HCT116 (cell line): ENCODE results near the gene PTPRC. TPM values are rescaled to one million over a fixed set of nuclear protein-coding genes. Genes with fewer than 3 reads are reported as not detected.

Experiments
- ATAC-seq: fragments of 200-7000 bp; cut with Tn5 transposase; 2 replicates; pipeline ENCODE4 v1.9.1; 2020; ENCODE audit warnings: mild to moderate bottlenecking, moderate library complexity
- BruUV-seq: library from RNA; stranded (reverse); fragments of 400-500 nt; replicated peaks from 2 replicates; lab custom pipeline; 2021; lab: Mats Ljungman, UMichigan
- CTCF ChIA-PET: fragments of 300-600 bp; sonication (Branson Sonifier 250); formaldehyde crosslinking; loops from one replicate; lab custom pipeline; 2021; ENCODE audit warnings: antibody characterized with exemption; lab: Charles Lee
- POLR2A ChIA-PET: fragments of 300-600, 350-600 bp; sonication (Branson Sonifier 250); formaldehyde crosslinking; loops from one replicate; lab custom pipeline; 2021; ENCODE audit warnings: antibody characterized with exemption; lab: Charles Lee
- RAD21 ChIA-PET, 2 experiments: fragments of 300-600 bp; sonication (Branson Sonifier 250); formaldehyde crosslinking; loops; one replicate each; lab custom pipeline; 2023; ENCODE audit warnings: low total read pairs in 2 of 2; ENCODE audit not compliant: uncharacterized antibody in 2 of 2, unreplicated experiment in 2 of 2, low non-redundant PET in 1 of 2; lab: Charles Lee
- DNase-seq: peaks from one replicate; pipeline ENCODE4 v3.0.0-alpha.2; 2010; ENCODE audit warnings: low read depth, low spot score
- H2AFZ ChIP-seq: fragments of 200-600 bp; shearing (Covaris generic), sonication (generic); 2 replicates; pipeline ENCODE4 v1.6.1; 2017; ENCODE audit warnings: low read depth, mixed run types, mixed read lengths, antibody characterized with exemption, low read length; ENCODE audit not compliant: poor library complexity, severe bottlenecking
- H3K27ac ChIP-seq: 2 replicates; pipeline ENCODE4 v1.5.1; 2012; ENCODE audit warnings: low read depth, low read length
- H3K27me3 ChIP-seq: fragments of 200-600 bp; sonication (generic); 2 replicates; pipeline ENCODE4 v1.6.1; 2016; ENCODE audit warnings: mixed run types, low read length, mixed read lengths; ENCODE audit not compliant: insufficient read depth
- H3K36me3 ChIP-seq, 2 experiments: fragments of 200-500 bp in 1 of 2; fragments of 200-600 bp in 1 of 2; sonication (Bioruptor generic) in 1 of 2; sonication (generic) in 1 of 2; 2 replicates each; pipeline versions ENCODE4 v1.5.1 to v1.6.1; 2014 to 2016; ENCODE audit warnings: low read length in 2 of 2, inconsistent platforms in 1 of 2, mixed read lengths in 1 of 2, mixed run types in 1 of 2; ENCODE audit not compliant: insufficient read depth in 2 of 2, control insufficient read depth in 1 of 2
- H3K4me1 ChIP-seq, 2 experiments: fragments of 200-600 bp in 1 of 2; sonication (generic) in 1 of 2; 2 replicates each; pipeline versions ENCODE4 v1.5.1 to v1.6.1; 2012 to 2017; ENCODE audit warnings: low read length in 2 of 2, inconsistent platforms in 1 of 2, mild to moderate bottlenecking in 1 of 2, mixed read lengths in 1 of 2, mixed run types in 1 of 2, moderate library complexity in 1 of 2; ENCODE audit not compliant: insufficient read depth in 2 of 2, control insufficient read depth in 1 of 2
- H3K4me2 ChIP-seq: fragments of 200-600 bp; sonication (generic); 2 replicates; pipeline ENCODE4 v1.6.1; 2017; ENCODE audit warnings: mixed run types, low read length, mixed read lengths
- H3K4me3 ChIP-seq, 2 experiments: fragments of 200-600 bp in 1 of 2; sonication (generic) in 1 of 2; replicated peaks in 1 of 2; 2 replicates each; pipeline ENCODE4 v1.5.1; 2011 to 2016; ENCODE audit warnings: low read length in 2 of 2, control low read depth in 1 of 2, low read depth in 1 of 2, mild to moderate bottlenecking in 1 of 2, mixed read lengths in 1 of 2, mixed run types in 1 of 2
- H3K79me2 ChIP-seq: fragments of 200-600 bp; sonication (generic); 2 replicates; pipeline ENCODE4 v1.6.1; 2017; ENCODE audit warnings: mild to moderate bottlenecking, mixed run types, low read length, moderate library complexity, mixed read lengths; ENCODE audit not compliant: insufficient read depth
- H3K9ac ChIP-seq: fragments of 200-600 bp; sonication (generic); 2 replicates; pipeline ENCODE4 v1.6.1; 2016; ENCODE audit warnings: low read length, mixed read lengths
- H3K9me2 ChIP-seq: fragments of 200-600 bp; sonication (generic), shearing (Covaris generic); 2 replicates; pipeline ENCODE4 v1.6.1; 2017; ENCODE audit warnings: mixed run types, mild to moderate bottlenecking, moderate library complexity; ENCODE audit not compliant: insufficient read depth
- H3K9me3 ChIP-seq, 2 experiments: fragments of 200-500 bp in 1 of 2; fragments of 200-600 bp in 1 of 2; sonication (Bioruptor generic) in 1 of 2; sonication (generic) in 1 of 2; 2 replicates each; pipeline ENCODE4 v1.6.1; 2014 to 2017; ENCODE audit warnings: low read length in 2 of 2, mixed read lengths in 2 of 2, inconsistent platforms in 1 of 2, low read depth in 1 of 2, mild to moderate bottlenecking in 1 of 2, mixed run types in 1 of 2, moderate library complexity in 1 of 2; ENCODE audit not compliant: control insufficient read depth in 1 of 2, insufficient read depth in 1 of 2
- H4K20me1 ChIP-seq: fragments of 200-600 bp; sonication (generic), shearing (Covaris generic); 2 replicates; pipeline ENCODE4 v1.6.1; 2017; ENCODE audit warnings: mixed run types, mild to moderate bottlenecking, moderate library complexity; ENCODE audit not compliant: insufficient read depth
- CBX3 ChIP-seq: IDR thresholded peaks from 2 replicates; pipeline ENCODE4 v1.6.1; 2012; ENCODE audit warnings: low read depth
- CEBPB ChIP-seq: IDR thresholded peaks from 2 replicates; pipeline ENCODE4 v1.6.1; 2012; ENCODE audit warnings: low read depth
- CTCF ChIP-seq, 3 experiments: fragments of 200-600 bp in 1 of 3; sonication (generic) in 1 of 3; IDR thresholded peaks in 2 of 3; conservative IDR thresholded peaks in 1 of 3; 2 replicates each; pipeline ENCODE4 v1.5.1; 2012 to 2017; ENCODE audit warnings: low read depth in 2 of 3, low read length in 2 of 3, antibody characterized with exemption in 1 of 3, borderline replicate concordance in 1 of 3, control low read depth in 1 of 3, mild to moderate bottlenecking in 1 of 3, mixed read lengths in 1 of 3, mixed run types in 1 of 3, moderate library complexity in 1 of 3; ENCODE audit not compliant: insufficient read depth in 1 of 3
- ELF1 ChIP-seq: IDR thresholded peaks from 2 replicates; pipeline ENCODE4 v1.6.1; 2012; ENCODE audit warnings: low read depth, borderline replicate concordance
- EZH2 ChIP-seq: fragments of 200-600 bp; sonication (generic); IDR thresholded peaks from 2 replicates; pipeline ENCODE4 v1.6.1; 2017; ENCODE audit warnings: antibody characterized with exemption, mixed run types
- EZH2phosphoT487 ChIP-seq: fragments of 200-600 bp; IDR thresholded peaks from 2 replicates; pipeline ENCODE4 v1.6.1; 2018; ENCODE audit warnings: antibody characterized with exemption, borderline replicate concordance
- FOSL1 ChIP-seq: IDR thresholded peaks from 2 replicates; pipeline ENCODE4 v1.6.1; 2012; ENCODE audit warnings: low read depth
- JUND ChIP-seq: IDR thresholded peaks from 2 replicates; pipeline ENCODE4 v1.6.1; 2012
- MAX ChIP-seq: IDR thresholded peaks from 2 replicates; pipeline ENCODE4 v1.6.1; 2012
- POLR2A ChIP-seq: IDR thresholded peaks from 2 replicates; pipeline ENCODE4 v1.7.0; 2011; ENCODE audit warnings: borderline replicate concordance; ENCODE audit not compliant: insufficient read depth, insufficient read length; ENCODE audit errors: extremely low read depth
- POLR2AphosphoS5 ChIP-seq: IDR thresholded peaks from 2 replicates; pipeline ENCODE4 v1.6.1; 2011; ENCODE audit warnings: mild to moderate bottlenecking, low read depth, low read length, moderate library complexity
- RAD21 ChIP-seq: IDR thresholded peaks from 2 replicates; pipeline ENCODE4 v1.6.1; 2012; ENCODE audit warnings: low read depth, mild to moderate bottlenecking
- SIN3A ChIP-seq: IDR thresholded peaks from 2 replicates; pipeline ENCODE4 v1.6.1; 2012; ENCODE audit warnings: low read depth
- SP1 ChIP-seq: IDR thresholded peaks from 2 replicates; pipeline ENCODE4 v1.6.1; 2012; ENCODE audit warnings: low read depth
- SRF ChIP-seq: IDR thresholded peaks from 2 replicates; pipeline ENCODE4 v1.6.1; 2012; ENCODE audit warnings: low read depth
- TCF7L2 ChIP-seq: IDR thresholded peaks from 2 replicates; pipeline ENCODE4 v1.7.0; 2011; ENCODE audit warnings: borderline replicate concordance, inconsistent platforms; ENCODE audit not compliant: insufficient read depth, insufficient read length; ENCODE audit errors: extremely low read depth
- YY1 ChIP-seq: IDR thresholded peaks from 2 replicates; pipeline ENCODE4 v1.6.1; 2011; ENCODE audit warnings: low read length, low read depth, moderate library complexity, mild to moderate bottlenecking; ENCODE audit not compliant: insufficient replicate concordance; ENCODE audit errors: extremely low read depth
- ZFX ChIP-seq: fragments of 450-650 bp; IDR thresholded peaks from 2 replicates; pipeline ENCODE4 v1.6.1; 2017
- ZNF274 ChIP-seq: fragments of 200-500 bp; sonication (Bioruptor generic); IDR thresholded peaks from 2 replicates; pipeline ENCODE4 v1.6.1; 2014; ENCODE audit warnings: mild to moderate bottlenecking, low read depth, low read length, inconsistent platforms
- intact Hi-C: fragments of 100-400 bp; cut with micrococcal nuclease; formaldehyde crosslinking; loops from 2 replicates; pipeline ENCODE4 v1.10.0; 2022
- total RNA-seq: library from RNA; stranded (reverse); gene quantifications from one replicate; pipeline ENCODE4 v1.2.1, GENCODE V29; 2021; ENCODE audit not compliant: unreplicated experiment

Gene PTPRC
- total RNA-seq, 1 experiment from 2014 or later = 1.2 TPM

- intact Hi-C loops = no loop called here
- no peaks in the 10 kb centered on the region for H3K9me3 ChIP-seq
- no peak overlapping the region for H3K9ac ChIP-seq
- H3K36me3 ChIP-seq = no peaks in the 10 kb centered on the region
- no peaks in the 10 kb centered on the region for H4K20me1 ChIP-seq
- BruUV-seq = no TSS peak
- no peak for ATAC-seq
- no peak overlapping the region for H3K4me2 ChIP-seq
- ChIA-PET POLR2A (no interaction called here), CTCF (no interaction called here), RAD21 (no interaction called here)
- H3K79me2 ChIP-seq = no peaks in the 10 kb centered on the region
- H3K4me3 ChIP-seq = no peak overlapping the region
- no peak for DNase-seq
- H2AFZ ChIP-seq = no peak overlapping the region
- TF ChIP-seq SIN3A (no peak), SP1 (no peak), SRF (no peak), ZNF274 (no peak), ZFX (no peak), EZH2phosphoT487 (no peak), TCF7L2 (no peak), POLR2AphosphoS5 (no peak), JUND (no peak)
- H3K27me3 ChIP-seq = no peaks in the 10 kb centered on the region
- no peak overlapping the region for H3K27ac ChIP-seq
- H3K4me1 ChIP-seq = no peaks in the 10 kb centered on the region
- H3K9me2 ChIP-seq = no peaks in the 10 kb centered on the region
Measured at GRCh38 chr1:198611219-198611618, 27.6 kb upstream of the PTPRC start.

GRCh38 chr1:198612471-198613260, 26.2 kb upstream of the PTPRC start:
- no peak for ATAC-seq
- ChIA-PET RAD21 (no interaction called here), POLR2A (no interaction called here), CTCF (no interaction called here)
- no peaks in the 10 kb centered on the region for H3K9me2 ChIP-seq
- no peaks in the 10 kb centered on the region for H3K4me1 ChIP-seq
- no peaks in the 10 kb centered on the region for H4K20me1 ChIP-seq
- no peaks in the 10 kb centered on the region for H3K9me3 ChIP-seq
- H3K9ac ChIP-seq = no peak overlapping the region
- no peak overlapping the region for H3K4me3 ChIP-seq
- no peaks in the 10 kb centered on the region for H3K27me3 ChIP-seq
- no TSS peak for BruUV-seq
- H3K27ac ChIP-seq = no peak overlapping the region
- no peaks in the 10 kb centered on the region for H3K79me2 ChIP-seq
- DNase-seq = no peak
- H2AFZ ChIP-seq = no peak overlapping the region
- no peak overlapping the region for H3K4me2 ChIP-seq
- intact Hi-C loops = no loop called here
- H3K36me3 ChIP-seq = no peaks in the 10 kb centered on the region
- TF ChIP-seq ELF1 = no peak
- TF ChIP-seq FOSL1 = no peak
- no peak for TF ChIP-seq SIN3A
- TF ChIP-seq RAD21 = no peak
- TF ChIP-seq ZFX = no peak
- TF ChIP-seq EZH2phosphoT487 = no peak
- no peak for TF ChIP-seq JUND
- no peak for TF ChIP-seq POLR2A
- no peak for TF ChIP-seq CTCF (IDR thresholded peaks at IDR 0.05 in 2 of 3, conservative IDR thresholded peaks at IDR 0.05 in 1 of 3; ENCODE audit: borderline replicate concordance in 1 of 3, insufficient read depth in 1 of 3, low read depth in 2 of 3, low read length in 2 of 3)
- TF ChIP-seq SRF = no peak
- no peak for TF ChIP-seq YY1
- no peak for TF ChIP-seq TCF7L2
- no peak for TF ChIP-seq SP1
- TF ChIP-seq MAX = no peak
- TF ChIP-seq CEBPB = no peak
- TF ChIP-seq EZH2 = no peak
- no peak for TF ChIP-seq CBX3
- TF ChIP-seq POLR2AphosphoS5 = no peak
- TF ChIP-seq ZNF274 = no peak
